Sigmoid colon (tissue), 4 donors: ENCODE measurements around the gene XPNPEP1.

Experiments used
- CTCF ChIP-seq, 4 experiments: fragments of 450-650 bp in 3 of 4; fragments of 200-600 bp in 1 of 4; IDR thresholded peaks; one replicate each; pipeline ENCODE4 v1.5.1; 2016 to 2019; ENCODE audit warnings: antibody characterized with exemption in 4 of 4, mild to moderate bottlenecking in 3 of 4, moderate library complexity in 2 of 4
- EP300 ChIP-seq, 4 donors: sonication (generic); formaldehyde crosslinking; IDR thresholded peaks; one replicate each; pipeline ENCODE4 v1.6.1; 2017; ENCODE audit warnings: antibody characterized with exemption in 4 of 4
- POLR2A ChIP-seq, 2 donors: fragments of 450-650 bp; IDR thresholded peaks; one replicate each; pipeline ENCODE4 v1.6.1; 2016; ENCODE audit warnings: antibody characterized with exemption in 2 of 2, mild to moderate bottlenecking in 2 of 2, moderate library complexity in 2 of 2

- TF ChIP-seq CTCF (IDR thresholded peaks at IDR 0.05) (no peak), EP300 (IDR thresholded peaks at IDR 0.05) (no peak), POLR2A (IDR thresholded peaks at IDR 0.05) (no peak)
Measured at GRCh38 chr10:109881769-109882057, 41.6 kb downstream of the XPNPEP1 start.
